ENCODE data around the gene CCDC197.

The CCDC197 gene

DNA sequence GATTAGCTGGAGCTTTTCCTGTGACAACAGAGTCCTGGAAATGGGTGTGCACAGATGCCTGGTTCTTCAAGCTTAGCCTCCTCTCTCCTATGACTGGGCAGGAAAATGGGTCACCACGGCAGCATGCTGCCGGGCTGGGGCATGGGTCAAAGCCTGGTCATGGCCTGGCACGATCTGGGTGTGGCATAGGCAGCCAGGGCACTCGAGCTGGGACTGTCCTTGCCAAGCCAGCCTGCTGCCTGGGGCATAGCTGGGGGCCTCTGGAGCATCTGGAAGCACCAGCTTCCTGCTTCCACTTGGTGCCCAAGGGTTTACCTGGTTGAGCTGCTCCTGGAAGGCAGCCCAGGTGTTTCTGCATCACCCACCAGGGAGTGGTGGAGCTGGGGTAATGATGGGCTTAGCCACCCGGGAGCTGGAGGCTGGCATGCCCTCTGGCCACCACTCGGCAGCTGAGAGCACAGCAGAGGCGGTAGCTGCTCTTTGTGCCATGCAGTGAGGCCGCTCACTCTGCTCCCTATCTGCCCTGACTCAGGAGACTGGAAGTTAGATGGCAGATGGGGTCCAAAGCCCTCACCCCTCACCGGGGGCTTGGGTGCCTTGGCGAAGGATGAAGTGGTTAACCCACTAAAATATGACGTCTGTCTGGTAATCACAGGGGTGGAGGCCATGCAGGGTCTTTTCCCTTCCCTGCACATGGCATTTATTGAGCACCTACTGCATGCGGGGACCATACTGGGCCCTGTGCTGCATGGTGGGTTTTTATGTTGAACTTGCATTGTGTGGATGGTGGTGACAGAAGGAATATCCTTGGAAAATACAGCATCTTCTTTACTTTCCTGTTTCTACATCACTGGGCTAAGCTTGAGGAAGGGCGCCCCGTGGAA is 30.7 kb downstream of the CCDC197 start:
- DNase-seq: no peak

DNA sequence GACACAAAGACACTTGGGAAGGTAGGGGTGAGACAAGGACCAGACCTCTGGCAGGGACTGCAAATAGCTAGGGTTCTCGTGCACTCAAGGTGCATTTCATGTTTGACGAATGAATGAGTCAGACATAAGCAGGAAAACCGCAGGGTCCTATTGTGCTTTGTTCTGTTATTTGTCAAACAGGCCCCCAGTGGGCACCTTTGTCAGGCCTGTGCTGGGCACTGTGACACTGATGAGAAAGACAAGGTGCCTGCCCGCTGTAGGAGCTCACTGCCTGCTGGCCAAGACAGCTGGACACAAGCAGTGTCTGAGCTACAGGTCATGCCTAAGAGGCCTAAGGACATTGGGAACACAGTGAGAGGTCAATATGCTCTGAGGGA is 31.3 kb downstream of the CCDC197 start:
- no peak for DNase-seq

- DNase-seq: peak; percentile 35 to 58
These were observed 32.2 kb downstream of the CCDC197 start for GRCh38 chr14:94029265-94029664.

- DNase-seq: no peak
These were observed 32.6 kb downstream of the CCDC197 start for GRCh38 chr14:94029671-94030203.

GRCh38 chr14:94030571-94030970 is 33.5 kb downstream of the CCDC197 start:
- DNase-seq: no peak

DNA sequence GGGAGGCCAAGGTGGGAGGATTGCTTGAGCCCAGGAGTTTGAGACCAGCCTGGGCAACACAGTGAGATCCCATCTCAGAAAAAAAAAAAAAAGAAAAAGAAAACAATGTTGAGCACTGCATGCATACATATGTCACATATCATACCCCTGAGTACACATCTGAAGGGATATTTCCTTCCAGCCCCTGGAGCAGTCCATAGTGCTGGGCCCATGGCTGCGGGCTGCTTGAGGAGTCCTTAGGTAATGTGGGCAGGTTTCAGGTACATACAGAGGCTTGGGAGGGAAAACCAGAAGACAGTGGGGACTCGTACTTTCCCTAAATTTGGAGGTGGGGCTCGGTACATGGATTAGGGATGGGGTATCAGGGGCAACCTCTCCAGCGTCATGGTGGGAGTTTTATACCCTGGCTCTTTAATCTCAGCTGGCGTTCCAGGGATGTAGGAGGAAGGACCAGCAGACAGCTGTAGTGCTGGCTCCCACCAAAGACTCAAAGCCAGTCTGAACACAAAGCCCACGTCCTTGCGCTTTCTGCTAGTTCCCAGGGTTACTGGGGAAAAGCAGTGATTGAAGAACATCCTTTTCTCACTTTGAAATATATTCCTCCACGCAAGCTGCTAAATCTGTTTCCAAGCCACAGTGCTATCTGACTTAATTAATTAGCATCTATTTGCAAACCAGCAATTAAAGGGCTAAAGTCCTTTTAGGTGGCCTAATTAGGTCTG is 34.2 kb downstream of the CCDC197 start:
- no peak for DNase-seq

GRCh38 chr14:94031883-94032279 is 34.8 kb downstream of the CCDC197 start:
- DNase-seq: no peak

- DNase-seq: no peak
These were observed 37.8 kb downstream of the CCDC197 start for GRCh38 chr14:94034886-94035285.

DNA sequence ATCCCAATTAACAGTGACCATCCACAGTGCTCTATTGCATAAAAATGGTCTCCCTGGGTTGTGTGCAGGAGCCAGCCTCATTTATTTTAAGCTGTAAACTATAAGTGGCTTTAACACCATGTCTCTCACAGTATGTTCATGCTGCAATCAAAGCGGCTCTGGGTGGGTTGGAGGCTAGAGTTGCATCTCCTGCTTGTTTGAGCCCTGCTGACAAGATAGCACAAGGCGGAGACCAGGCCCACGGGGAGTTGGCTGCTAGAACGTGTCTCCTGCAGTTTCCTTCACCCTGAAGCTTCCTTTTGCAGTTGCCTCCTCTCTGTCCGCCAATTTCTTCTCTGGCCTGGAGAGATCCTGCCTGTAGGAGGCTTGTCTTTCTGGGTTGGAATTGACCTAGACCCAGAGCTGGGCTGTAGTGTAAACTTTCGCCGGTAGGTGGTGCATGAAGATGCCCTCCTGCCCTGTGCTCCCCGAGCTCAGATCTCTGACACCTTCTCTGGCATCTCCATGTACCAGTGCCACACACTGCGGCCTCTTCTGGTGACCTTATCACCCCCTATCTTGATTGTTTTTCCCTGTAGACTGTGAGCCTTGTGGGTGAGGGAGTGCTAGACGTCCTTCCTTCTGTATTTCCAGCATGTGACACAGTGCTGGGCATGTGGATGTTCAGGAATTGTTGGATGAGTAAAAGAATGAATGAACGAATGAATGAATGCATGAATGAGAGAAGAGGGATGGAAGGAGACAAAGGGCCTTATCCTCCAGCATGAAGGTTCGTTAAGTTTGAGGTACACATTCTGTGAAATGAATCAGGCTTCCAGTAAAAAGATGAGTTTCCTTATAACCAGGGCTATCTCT is 39.4 kb downstream of the CCDC197 start:
- DNase-seq: peak; percentile 56 to 64

- no peak for DNase-seq
These were observed 40.9 kb downstream of the CCDC197 start for GRCh38 chr14:94037954-94038353.

GRCh38 chr14:94038510-94038909 is 41.4 kb downstream of the CCDC197 start:
- DNase-seq: no peak

- no peak for DNase-seq
These were observed 42.0 kb downstream of the CCDC197 start for GRCh38 chr14:94038921-94039629.

DNA sequence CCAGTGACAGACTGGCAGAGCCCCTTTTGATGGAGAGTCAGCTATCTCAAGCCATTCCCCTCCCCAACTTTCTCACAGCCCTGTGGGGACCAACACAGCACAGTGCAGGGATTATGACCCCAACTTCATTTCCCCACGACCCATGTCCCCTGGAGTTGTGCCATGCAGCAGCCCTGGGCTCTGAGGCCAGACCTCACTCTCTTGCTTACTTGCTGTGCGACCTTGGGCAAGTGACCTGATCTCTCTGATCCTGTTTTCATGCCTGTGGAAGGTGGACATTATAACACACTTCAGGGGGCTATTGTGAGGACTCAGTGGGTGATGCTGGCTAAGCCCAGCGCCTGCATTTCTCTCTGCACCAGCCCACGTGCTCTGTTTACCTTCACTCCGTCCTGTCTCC is 43.1 kb downstream of the CCDC197 start:
- no peak for DNase-seq

- DNase-seq: no peak
These were observed 43.7 kb downstream of the CCDC197 start for GRCh38 chr14:94040796-94041195.

GRCh38 chr14:94041551-94042346 is 44.6 kb downstream of the CCDC197 start:
- no peak for DNase-seq

DNA sequence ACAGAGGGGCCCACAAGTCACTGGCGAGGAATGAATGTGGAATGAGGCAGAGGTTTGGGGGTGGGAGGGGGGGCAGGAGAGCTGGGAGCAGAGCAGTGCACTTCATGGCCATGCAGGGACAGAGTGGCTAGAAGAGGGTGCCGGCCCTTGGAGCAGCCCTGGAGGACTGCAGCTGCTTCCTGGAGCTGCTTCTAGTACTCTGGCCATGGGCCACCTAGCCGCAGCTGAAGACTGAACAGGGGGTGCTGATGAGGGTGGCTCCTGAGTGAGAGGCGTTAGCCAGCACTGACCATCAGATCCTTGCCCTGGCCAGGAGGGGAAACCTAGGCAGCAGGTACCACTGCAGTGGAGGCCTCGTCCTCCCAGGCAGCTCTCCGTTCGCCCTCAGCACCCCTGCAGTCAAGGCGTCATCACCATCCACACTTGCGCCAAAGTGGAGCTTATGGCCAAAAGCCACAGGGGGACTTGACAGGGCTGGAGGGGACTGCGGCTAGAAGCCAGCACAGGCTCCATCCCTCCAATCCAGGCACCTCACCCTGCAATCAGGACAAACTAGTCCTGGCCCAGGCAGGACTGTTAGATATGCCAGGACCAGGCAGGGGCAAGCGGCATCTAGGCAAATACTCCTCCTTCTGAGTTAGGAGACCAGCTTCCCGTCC is 45.5 kb downstream of the CCDC197 start:
- no peak for DNase-seq

- no peak for DNase-seq
These were observed 46.1 kb downstream of the CCDC197 start for GRCh38 chr14:94043111-94043755.

GRCh38 chr14:94043756-94044475 is 46.8 kb downstream of the CCDC197 start:
- no peak for DNase-seq

GRCh38 chr14:94044476-94045091 is 47.5 kb downstream of the CCDC197 start:
- no peak for DNase-seq
